Adipocyte (in vitro differentiated cells): Measurements from ENCODE around the gene HNF4A.

Experiments used
- DNase-seq: peaks from one replicate; pipeline ENCODE4 v3.0.0-alpha.2; 2015; ENCODE audit warnings: low read depth
- H3K27me3 ChIP-seq: replicated peaks from 2 replicates; pipeline ENCODE4 v1.7.0; 2013; ENCODE audit warnings: mild to moderate bottlenecking, low read length, moderate library complexity; ENCODE audit not compliant: control insufficient read depth, insufficient read depth
- H3K36me3 ChIP-seq: 2 replicates; pipeline ENCODE4 v1.7.0; 2013; ENCODE audit warnings: low read length, mild to moderate bottlenecking, moderate library complexity; ENCODE audit not compliant: control insufficient read depth, insufficient read depth, severe bottlenecking
- H3K4me1 ChIP-seq: 2 replicates; pipeline ENCODE4 v1.7.0; 2013; ENCODE audit warnings: mild to moderate bottlenecking, low read length, moderate library complexity; ENCODE audit not compliant: control insufficient read depth, insufficient read depth
- H3K4me3 ChIP-seq: 2 replicates; pipeline ENCODE4 v1.7.0; 2013; ENCODE audit warnings: mild to moderate bottlenecking, low read length, moderate library complexity
- H3K9ac ChIP-seq: 2 replicates; pipeline ENCODE4 v1.7.0; 2013; ENCODE audit warnings: mild to moderate bottlenecking, low read length, moderate library complexity
- H3K9me3 ChIP-seq: 2 replicates; pipeline ENCODE4 v1.7.0; 2013; ENCODE audit warnings: mild to moderate bottlenecking, low read length, moderate library complexity; ENCODE audit not compliant: control insufficient read depth

HNF4A gene

DNA sequence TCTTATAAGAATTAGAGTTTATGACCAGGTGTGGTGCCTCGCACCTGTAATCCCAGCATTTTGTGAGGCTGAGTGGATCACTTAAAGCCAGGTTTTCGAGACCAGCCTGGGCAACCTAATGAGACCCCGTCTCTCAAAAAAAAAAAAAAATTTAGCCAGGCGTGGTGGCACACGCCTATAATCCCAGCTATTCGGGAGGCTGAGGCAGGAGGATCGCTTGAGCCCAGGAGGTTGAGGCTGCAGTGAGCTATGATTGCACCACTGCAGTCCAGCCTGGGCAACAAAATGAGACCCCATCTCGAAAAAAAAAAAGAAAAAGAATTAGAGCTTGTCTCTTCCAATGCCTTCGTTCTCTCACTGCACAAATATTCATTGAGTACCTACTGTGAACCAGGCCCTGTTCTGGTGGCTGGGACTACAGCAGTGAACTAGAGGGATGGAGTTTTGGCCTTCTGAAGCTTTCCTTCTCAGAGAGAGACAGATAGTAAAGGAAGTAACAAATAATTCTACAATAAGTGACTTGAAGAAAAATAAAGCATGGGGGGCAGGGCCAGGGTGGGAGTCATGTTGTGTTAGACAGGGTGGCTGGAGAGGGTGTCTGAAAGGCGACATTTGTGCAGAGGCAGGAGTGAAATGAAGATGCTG lies 56.4 kb downstream of the HNF4A start:
- Histone ChIP-seq H3K4me1 (peaks cover 15% of the 10 kb centered on the region), H3K27me3 (peaks cover 45% of the 10 kb centered on the region), H3K36me3 (no peaks in the 10 kb centered on the region)

DNA sequence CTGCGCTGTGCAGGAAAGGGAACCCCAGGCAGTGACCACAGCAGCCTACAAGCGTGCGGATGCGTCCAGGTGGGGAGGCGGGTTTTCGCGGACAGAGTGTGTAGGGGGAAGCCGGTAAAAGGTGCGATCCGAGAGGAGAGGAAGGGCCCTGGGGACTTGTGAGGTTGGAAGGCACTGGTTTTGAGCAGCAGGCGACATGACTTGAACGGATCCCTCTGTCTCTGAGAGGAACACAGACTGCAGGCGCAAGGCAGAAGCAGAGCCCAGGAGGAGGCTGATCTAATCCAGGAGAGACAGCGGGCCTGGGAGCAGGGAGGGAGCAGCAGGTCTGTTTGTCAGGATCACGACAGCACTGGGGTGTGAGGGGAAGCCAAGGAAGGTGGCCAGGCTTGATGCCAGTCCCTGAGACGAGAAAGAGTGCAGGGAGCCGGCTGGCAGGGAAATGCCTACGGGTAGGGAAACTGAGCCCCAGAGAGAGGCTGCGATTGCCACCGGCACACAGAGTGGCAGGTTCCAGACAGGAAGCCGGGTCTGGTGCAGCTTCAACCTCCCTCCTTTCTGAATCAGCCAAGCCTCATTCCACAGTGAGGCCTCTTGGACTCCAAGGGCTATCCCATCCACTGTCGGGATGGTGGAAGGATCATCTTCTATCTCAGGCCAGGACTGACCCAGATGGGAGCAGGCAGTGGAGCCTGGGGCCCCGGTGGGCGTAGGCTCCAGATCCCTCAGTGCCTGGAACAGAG lies 57.1 kb downstream of the HNF4A start:
- H3K36me3 ChIP-seq, result no peaks in the 10 kb centered on the region
- peaks cover 15% of the 10 kb centered on the region for H3K4me1 ChIP-seq
- H3K27me3 ChIP-seq, result peaks cover 51% of the 10 kb centered on the region
- no peak overlapping the region for H3K4me3 ChIP-seq
- no peak for DNase-seq
- H3K9ac ChIP-seq, result no peak overlapping the region
- H3K9me3 ChIP-seq, result no peaks in the 10 kb centered on the region

More for the DNA sequence above, 56.4 kb downstream of the HNF4A start:
- no peak overlapping the region for H3K4me3 ChIP-seq
- no peak overlapping the region for H3K9ac ChIP-seq
- no peak for DNase-seq
- no peaks in the 10 kb centered on the region for H3K9me3 ChIP-seq

DNA sequence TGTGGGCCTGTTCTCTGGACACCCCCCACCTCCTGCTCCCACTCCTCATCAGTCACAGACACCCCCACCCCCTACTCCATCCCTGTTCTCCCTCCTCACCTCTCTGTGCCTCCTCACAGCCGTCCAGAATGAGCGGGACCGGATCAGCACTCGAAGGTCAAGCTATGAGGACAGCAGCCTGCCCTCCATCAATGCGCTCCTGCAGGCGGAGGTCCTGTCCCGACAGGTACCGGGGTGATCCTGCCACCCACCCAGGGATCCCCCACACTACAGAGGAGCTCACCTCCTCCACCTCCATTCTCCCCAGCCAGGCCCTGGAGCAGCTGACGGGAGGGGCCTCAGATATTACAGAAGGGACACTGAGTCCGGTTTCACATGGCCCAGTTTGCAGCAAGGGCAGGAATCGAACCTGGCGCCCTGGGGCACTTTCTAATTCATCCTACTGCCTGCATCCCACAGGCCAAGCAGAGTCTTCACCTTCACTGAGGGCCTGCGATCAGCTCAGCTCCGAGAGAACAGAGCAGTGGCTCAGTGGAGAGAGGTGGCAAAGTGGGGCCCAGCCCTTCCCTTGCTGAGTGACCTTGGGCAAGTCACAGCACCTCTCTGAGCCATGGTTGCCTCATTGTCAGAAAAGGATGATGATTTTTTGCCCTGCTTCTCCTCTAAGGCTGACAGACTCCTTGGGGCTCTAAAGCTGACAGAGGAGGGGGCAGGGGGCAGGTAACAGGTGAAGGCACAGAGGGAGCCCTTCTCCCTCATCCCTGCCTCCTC lies 58.3 kb downstream of the HNF4A start:
- Histone ChIP-seq H3K9ac (no peak overlapping the region), H3K36me3 (no peaks in the 10 kb centered on the region), H3K4me3 (no peak overlapping the region), H3K27me3 (peaks cover 55% of the 10 kb centered on the region), H3K4me1 (peaks cover 8% of the 10 kb centered on the region), H3K9me3 (no peaks in the 10 kb centered on the region)
- no peak for DNase-seq

DNA sequence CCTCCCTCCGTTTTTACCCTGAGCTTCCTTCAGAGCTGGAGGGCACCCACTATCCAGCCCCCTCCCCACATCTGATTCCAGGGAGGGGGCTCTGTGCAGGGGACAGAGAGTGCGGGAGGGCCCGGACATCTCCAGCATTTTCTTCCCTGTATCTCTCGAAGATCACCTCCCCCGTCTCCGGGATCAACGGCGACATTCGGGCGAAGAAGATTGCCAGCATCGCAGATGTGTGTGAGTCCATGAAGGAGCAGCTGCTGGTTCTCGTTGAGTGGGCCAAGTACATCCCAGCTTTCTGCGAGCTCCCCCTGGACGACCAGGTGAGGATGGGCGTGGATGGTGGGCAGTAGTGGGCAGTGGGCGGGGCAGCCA lies 58.8 kb downstream of the HNF4A start:
- no peak for DNase-seq

GRCh38 chr20:44414808-44415207 lies 59.3 kb downstream of the HNF4A start:
- H3K9me3 ChIP-seq, result no peaks in the 10 kb centered on the region
- H3K27me3 ChIP-seq, result peaks cover 58% of the 10 kb centered on the region

More for the DNA sequence above, 58.8 kb downstream of the HNF4A start:
- H3K9me3 ChIP-seq, result no peaks in the 10 kb centered on the region
- peaks cover 58% of the 10 kb centered on the region for H3K27me3 ChIP-seq
- H3K9ac ChIP-seq, result no peak overlapping the region
- H3K36me3 ChIP-seq, result no peaks in the 10 kb centered on the region
- no peak overlapping the region for H3K4me3 ChIP-seq
- peaks cover 3% of the 10 kb centered on the region for H3K4me1 ChIP-seq

GRCh38 chr20:44415833-44416715 lies 60.6 kb downstream of the HNF4A start:
- DNase-seq, result no peak
- Histone ChIP-seq H3K27me3 (peaks cover 59% of the 10 kb centered on the region), H3K9me3 (no peaks in the 10 kb centered on the region), H3K36me3 (no peaks in the 10 kb centered on the region), H3K4me3 (no peak overlapping the region), H3K9ac (no peak overlapping the region), H3K4me1 (no peaks in the 10 kb centered on the region)

More at GRCh38 chr20:44414808-44415207, 59.3 kb downstream of the HNF4A start:
- H3K36me3 ChIP-seq, result no peaks in the 10 kb centered on the region
- DNase-seq, result no peak
- H3K4me3 ChIP-seq, result no peak overlapping the region
- no peak overlapping the region for H3K9ac ChIP-seq
- H3K4me1 ChIP-seq, result no peaks in the 10 kb centered on the region

- no peak for DNase-seq
- Histone ChIP-seq H3K27me3 (peaks cover 52% of the 10 kb centered on the region), H3K9ac (no peak overlapping the region), H3K9me3 (no peaks in the 10 kb centered on the region), H3K4me3 (no peak overlapping the region), H3K36me3 (no peaks in the 10 kb centered on the region), H3K4me1 (peaks cover 4% of the 10 kb centered on the region)
Measured at GRCh38 chr20:44418069-44418905, 62.8 kb downstream of the HNF4A start.

DNA sequence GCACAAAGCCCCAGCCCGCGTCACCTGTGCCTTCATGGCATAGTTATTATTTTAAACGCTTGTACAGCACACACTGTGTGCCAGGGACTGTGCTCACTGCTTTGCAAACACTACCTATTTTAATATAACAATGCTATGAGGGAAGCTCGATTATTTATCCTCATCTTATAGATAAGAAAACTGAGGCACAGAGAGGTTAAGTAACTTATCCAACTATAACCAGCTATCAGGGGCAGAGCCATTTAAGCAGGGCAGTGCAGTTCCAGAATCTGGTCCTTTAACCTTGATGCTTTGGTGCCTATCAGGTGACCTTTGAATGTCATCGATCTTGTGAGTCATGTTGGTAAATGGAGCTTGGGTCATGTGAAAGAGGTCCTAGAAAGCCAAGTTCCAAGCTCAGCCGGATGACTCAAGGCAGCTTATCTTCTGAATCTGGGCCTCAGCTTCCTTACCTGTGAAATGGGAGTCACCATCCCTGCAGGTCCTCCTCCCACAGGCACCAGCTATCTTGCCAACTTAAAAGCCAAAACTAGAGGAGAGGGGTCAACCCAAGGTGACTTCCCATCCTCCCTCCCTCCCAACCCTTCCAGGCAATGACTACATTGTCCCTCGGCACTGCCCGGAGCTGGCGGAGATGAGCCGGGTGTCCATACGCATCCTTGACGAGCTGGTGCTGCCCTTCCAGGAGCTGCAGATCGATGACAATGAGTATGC lies 63.8 kb downstream of the HNF4A start:
- no peak overlapping the region for H3K4me3 ChIP-seq
- no peak overlapping the region for H3K9ac ChIP-seq
- peaks cover 4% of the 10 kb centered on the region for H3K4me1 ChIP-seq
- no peaks in the 10 kb centered on the region for H3K36me3 ChIP-seq
- H3K9me3 ChIP-seq, result no peaks in the 10 kb centered on the region
- H3K27me3 ChIP-seq, result peaks cover 52% of the 10 kb centered on the region
- no peak for DNase-seq

DNA sequence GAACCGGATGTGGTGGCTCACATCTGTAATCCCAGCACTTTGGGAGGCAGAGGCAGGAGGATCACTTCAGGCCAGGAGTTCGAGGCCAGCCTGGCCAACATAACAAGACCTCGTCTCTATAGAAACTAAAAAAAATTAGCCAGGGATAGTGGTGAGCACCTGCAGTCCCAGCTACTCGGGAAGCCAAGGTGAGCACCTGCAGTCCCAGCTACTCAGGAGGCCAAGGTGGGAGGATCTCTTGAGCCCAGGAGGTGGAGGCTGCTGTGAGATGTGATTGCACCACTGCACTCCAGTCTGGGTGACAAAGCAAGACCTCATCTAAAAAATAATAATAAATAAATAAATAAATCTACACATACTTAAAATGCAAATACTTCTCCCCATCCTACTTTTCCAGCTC lies 65.0 kb downstream of the HNF4A start:
- H3K4me1 ChIP-seq, result peaks cover 4% of the 10 kb centered on the region

DNA sequence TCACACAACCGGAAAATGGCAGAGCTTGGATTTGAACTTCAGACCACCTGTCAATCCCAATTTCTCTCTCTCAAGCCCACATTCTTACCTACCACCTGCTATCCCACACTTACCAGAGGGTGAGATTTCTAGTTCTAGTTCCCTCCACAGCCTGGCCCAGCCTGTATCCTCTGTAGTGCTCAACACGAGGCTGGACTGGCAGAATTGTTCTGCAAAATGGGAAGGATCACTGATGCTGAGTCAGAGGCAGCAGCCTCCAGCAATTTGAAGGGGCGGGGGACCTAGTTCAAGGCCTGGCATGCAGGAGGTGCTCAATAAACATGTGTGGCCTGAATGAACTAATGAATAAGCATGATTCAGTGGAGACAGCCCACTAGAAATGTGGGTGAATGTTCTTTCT lies 66.6 kb downstream of the HNF4A start:
- no peaks in the 10 kb centered on the region for H3K36me3 ChIP-seq
- no peaks in the 10 kb centered on the region for H3K9me3 ChIP-seq
- peak; percentile 31 for DNase-seq

More for the DNA sequence above, 65.0 kb downstream of the HNF4A start:
- DNase-seq, result no peak
- H3K27me3 ChIP-seq, result peaks cover 49% of the 10 kb centered on the region
- H3K4me3 ChIP-seq, result no peak overlapping the region
- no peaks in the 10 kb centered on the region for H3K36me3 ChIP-seq
- no peak overlapping the region for H3K9ac ChIP-seq
- H3K9me3 ChIP-seq, result no peaks in the 10 kb centered on the region

More for the DNA sequence above, 66.6 kb downstream of the HNF4A start:
- no peak overlapping the region for H3K4me3 ChIP-seq
- H3K9ac ChIP-seq, result no peak overlapping the region
- H3K27me3 ChIP-seq, result peaks cover 46% of the 10 kb centered on the region
- peaks cover 4% of the 10 kb centered on the region for H3K4me1 ChIP-seq
